NCI-H1694 (cell line): ENCODE data around the gene LGMN.
"Not testable (repeated sequence)": the region's sequence is repeated elsewhere in the genome, so short reads cannot be mapped to it uniquely, and the experiment has no call there.

Experiments
- DNase-seq: peaks from one replicate; lab custom pipeline; 2025; lab: John Stamatoyannopoulos, UW

The LGMN gene

GRCh38 chr14:92748259-92749016, at the start of gene LGMN:
TSS of gene LGMN (minus strand) at chr14:92748627. CDS start at chr14:92732786, 15,841 bp downstream.
- peak; percentile 97 for DNase-seq

GRCh38 chr14:92794961-92795360, 46.5 kb upstream of the LGMN start:
- DNase-seq, result no peak

- DNase-seq, result no peak
Observed at GRCh38 chr14:92794547-92794941, 46.1 kb upstream of the LGMN start.

GRCh38 chr14:92793709-92794546, 45.5 kb upstream of the LGMN start, which contains the start of gene GOLGA5:
TSS of gene GOLGA5 (plus strand) at chr14:92794305. CDS start at chr14:92797438, 3,133 bp downstream.
- peak; percentile 98 for DNase-seq

- no peak for DNase-seq
Observed at GRCh38 chr14:92792885-92793284, 44.5 kb upstream of the LGMN start.

- no peak for DNase-seq
Observed at GRCh38 chr14:92789457-92790089, 41.1 kb upstream of the LGMN start.

- no peak for DNase-seq
Observed at GRCh38 chr14:92787554-92787953, 39.1 kb upstream of the LGMN start.

GRCh38 chr14:92786427-92786756, 38.0 kb upstream of the LGMN start:
- DNase-seq, result no peak

- no peak for DNase-seq
Observed at GRCh38 chr14:92785667-92786426, 37.4 kb upstream of the LGMN start.

GRCh38 chr14:92783813-92784431, 35.5 kb upstream of the LGMN start:
- peak; percentile 89 for DNase-seq

- DNase-seq, result no peak
Observed at GRCh38 chr14:92781350-92781749, 32.9 kb upstream of the LGMN start.

GRCh38 chr14:92780444-92781232, 32.2 kb upstream of the LGMN start:
- DNase-seq, result no peak

GRCh38 chr14:92778868-92779565, 30.6 kb upstream of the LGMN start:
- DNase-seq, result not testable (repeated sequence)

- DNase-seq, result not testable (repeated sequence)
Observed at GRCh38 chr14:92775292-92775691, 26.9 kb upstream of the LGMN start.

GRCh38 chr14:92774572-92774971, 26.1 kb upstream of the LGMN start:
- no peak for DNase-seq

- no peak for DNase-seq
Observed at GRCh38 chr14:92770484-92770883, 22.1 kb upstream of the LGMN start.

GRCh38 chr14:92768795-92769194, 20.4 kb upstream of the LGMN start:
- no peak for DNase-seq

- not testable (repeated sequence) for DNase-seq
Observed at GRCh38 chr14:92768236-92768635, 19.8 kb upstream of the LGMN start.

- DNase-seq, result not testable (repeated sequence)
Observed at GRCh38 chr14:92763666-92764631, 15.5 kb upstream of the LGMN start.
